HG02885 (cell line): ENCODE data around the gene MAPK10.
A peak's percentile ranks its signal among the peaks of the same experiment; 100 is the strongest.

Source experiments
- ATAC-seq: cut with Tn5 transposase; IDR thresholded peaks from one replicate; pipeline ENCODE4 v1.9.1; 2021; ENCODE audit warnings: mild to moderate bottlenecking; ENCODE audit not compliant: unreplicated experiment, poor library complexity

The MAPK10 gene

DNA sequence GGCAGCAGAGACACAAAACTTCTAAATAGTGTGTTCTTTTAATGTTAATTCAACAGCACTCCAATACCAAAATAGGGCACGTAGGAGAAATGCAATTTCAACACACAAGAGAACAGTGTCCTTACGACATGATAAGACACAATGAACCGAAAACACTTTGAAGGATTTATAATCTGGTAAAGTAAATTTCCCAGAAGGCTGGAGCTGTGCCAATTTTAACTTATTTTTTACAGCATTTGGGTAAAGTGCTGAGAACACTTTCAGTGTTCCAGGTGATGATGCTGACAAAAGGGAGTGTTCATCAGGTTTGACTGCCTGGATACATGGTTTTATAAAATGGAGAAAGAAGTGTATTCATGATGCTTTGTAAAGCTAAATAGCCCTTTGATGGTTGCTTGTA, 76.5 kb downstream of the MAPK10 start:
- ATAC-seq, result no peak

DNA sequence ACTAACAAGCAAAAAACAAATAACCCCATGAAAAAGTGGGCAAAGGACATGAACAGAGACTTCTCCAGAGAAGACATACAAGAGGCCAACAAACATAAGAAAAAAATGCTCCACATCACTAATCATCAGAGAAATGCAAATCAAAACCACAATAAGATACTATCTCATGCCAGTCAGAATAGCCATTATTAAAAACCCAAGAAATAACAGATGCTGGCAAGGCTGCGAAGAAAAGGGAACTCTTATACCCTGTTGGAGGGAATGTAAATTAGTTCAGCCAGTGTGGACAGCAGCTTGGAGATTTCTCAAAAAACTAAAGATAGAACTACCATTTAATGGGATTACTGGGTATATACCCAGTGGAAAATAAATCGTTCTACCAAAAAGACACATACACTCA, 79.6 kb downstream of the MAPK10 start:
- ATAC-seq, result no peak

- ATAC-seq, result no peak
Observed at GRCh38 chr4:86279293-86279960, 80.4 kb downstream of the MAPK10 start.

DNA sequence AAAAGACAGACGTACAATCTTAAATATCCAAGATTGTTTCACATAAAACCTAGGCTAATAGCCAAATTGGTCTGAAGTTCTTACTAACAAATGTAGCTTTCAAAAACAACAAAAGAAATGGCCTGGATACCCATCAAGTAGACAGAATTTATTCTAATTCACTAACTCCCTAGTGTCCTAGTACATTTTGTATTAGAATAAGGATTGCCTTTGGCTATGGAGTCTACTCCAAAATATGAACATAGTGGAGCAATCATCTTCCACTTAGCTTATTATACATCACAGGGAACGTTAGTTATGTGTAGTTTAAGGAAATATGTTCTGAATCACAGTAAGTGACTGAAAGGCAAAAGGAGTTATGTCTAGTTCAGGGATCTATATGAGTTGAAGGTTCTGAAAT, 81.7 kb downstream of the MAPK10 start:
- no peak for ATAC-seq

DNA sequence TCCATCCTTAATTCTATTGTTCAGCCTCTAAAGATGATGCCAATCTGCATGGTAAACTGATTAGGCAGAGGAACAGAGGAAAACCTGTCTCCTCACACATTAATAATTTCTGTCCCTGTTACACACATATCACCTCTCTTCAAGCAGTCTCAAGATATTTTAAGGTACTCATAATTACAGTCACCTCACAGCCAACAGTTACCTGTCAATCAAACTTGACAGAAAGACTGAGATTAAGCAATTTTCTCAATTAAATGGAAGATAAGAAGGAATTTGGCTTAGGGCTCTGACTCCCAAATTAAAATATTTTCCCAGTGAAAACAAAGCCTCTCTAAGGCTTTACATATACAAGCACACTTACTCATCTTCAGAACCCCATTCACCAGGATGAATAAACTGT, 85.2 kb downstream of the MAPK10 start:
- ATAC-seq, result no peak

DNA sequence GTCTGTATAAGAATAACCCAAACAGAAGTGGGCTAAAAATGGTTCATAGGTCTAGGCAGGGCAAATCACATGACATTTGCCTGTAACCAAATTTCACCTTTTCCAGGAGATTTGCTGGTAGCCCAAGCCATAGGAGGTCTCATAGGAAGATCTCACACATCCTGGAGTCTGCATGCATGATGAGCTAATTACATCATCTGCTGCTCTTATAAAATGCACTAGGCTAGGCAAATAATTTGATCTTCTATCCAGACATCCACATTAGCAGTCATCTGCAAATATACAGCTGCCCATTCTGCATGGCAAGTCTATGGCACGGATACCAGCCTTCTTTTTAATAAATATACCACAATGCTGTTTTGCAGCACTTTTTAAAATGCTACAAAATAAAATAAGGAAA, 87.2 kb downstream of the MAPK10 start:
- no peak for ATAC-seq

- no peak for ATAC-seq
Observed at GRCh38 chr4:86271057-86271456, 88.8 kb downstream of the MAPK10 start.

DNA sequence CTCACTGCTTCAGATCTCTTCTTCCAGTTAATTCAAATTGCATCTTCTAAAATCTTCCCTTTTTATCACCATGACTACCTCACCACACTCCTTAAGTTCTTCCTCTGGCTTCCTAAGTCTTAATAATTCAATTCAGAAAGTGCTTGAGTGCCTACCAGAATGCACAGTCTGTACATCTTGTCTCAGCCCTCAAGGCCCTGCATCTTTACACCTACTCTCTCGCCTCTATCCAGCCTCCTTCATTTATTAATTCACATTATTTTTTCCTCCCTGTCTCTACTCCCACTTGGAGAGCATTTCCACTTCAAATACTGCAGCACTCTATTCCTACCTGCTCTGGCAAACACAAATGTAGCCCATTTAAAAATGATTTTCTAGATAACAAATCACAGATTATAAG, 90.5 kb downstream of the MAPK10 start:
- no peak for ATAC-seq

DNA sequence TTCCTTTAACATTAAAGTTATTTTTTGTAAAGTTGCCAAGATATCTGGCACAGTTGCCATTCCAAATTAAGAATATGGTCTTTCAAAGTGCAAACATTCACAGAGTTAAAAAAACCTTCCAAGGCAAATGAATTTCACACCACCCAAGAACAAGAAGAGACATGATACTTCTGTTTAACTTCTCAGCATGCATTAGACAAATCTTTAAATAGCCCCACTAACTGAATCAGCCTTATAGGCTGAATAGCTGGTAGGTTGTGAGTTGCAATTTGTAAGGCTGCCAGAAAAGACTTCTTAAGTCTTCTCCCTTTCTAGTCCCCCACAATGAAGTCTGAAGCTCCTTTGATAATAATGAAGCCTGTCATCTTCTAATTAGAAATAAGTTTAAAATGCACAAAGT, 95.6 kb downstream of the MAPK10 start:
- ATAC-seq, result no peak

GRCh38 chr4:86261636-86262035, 98.2 kb downstream of the MAPK10 start:
- no peak for ATAC-seq

- ATAC-seq, result no peak
Observed at GRCh38 chr4:86256086-86256485, 103.8 kb downstream of the MAPK10 start.

GRCh38 chr4:86250619-86251018, 109.2 kb downstream of the MAPK10 start:
- ATAC-seq, result no peak

DNA sequence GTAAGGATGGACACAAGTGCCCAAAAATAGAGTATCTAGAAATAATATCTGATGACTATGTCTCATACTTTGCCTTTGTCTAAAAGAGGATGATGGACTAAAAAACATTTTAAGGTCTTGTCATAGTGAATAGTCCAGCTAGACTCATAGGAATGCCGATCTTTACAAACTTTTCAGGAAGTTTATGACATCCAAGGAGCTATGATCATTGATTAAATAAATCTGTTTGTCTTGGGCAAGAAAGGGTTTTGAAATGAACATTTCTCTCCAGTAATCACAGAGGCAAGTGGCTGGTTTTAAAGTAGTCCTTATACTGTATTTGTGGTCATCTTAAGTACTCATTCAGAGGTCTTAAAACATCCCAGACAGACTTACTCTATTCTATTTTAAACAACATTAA, 109.8 kb downstream of the MAPK10 start:
- ATAC-seq, result no peak

GRCh38 chr4:86249074-86249473, 110.8 kb downstream of the MAPK10 start:
- no peak for ATAC-seq

GRCh38 chr4:86247906-86248305, 111.9 kb downstream of the MAPK10 start:
- no peak for ATAC-seq

DNA sequence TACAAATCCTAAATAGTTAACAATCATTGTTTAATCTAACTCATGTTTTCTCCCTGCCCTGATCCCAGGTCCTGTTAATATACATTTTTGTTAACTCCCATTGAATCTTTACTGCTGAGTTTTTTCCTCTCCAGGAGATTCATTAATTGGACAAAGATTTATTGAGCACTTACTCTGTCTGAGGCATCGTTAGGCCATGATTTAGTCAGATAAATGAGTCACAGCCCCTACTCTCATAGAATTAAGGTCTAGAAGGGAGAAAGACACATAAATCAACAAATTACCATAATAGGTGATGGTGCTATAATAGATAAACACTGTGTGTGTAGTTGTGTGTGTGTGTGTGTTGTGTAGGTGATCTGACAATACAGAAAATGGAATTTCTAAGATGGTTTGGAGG, 112.5 kb downstream of the MAPK10 start:
- no peak for ATAC-seq

DNA sequence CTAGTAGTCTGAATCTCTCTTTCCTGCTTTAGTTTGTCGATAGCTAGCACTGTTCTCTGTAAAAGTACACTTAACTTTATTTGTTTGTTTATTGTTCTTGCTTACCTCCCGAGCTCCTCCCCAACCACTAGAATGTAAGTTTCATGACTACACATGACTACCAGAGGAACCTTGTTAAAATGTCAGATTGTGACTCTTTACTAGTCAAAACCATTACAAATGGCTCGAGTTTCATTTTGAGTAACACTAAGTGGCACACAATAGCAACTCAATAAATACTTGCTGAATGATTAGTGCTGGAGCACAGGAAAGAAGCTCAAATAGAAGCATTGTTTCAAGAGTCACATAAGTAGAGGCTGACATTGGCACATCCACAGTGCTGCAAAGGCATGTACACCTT, 116.1 kb downstream of the MAPK10 start:
- ATAC-seq, result peak; percentile 56

DNA sequence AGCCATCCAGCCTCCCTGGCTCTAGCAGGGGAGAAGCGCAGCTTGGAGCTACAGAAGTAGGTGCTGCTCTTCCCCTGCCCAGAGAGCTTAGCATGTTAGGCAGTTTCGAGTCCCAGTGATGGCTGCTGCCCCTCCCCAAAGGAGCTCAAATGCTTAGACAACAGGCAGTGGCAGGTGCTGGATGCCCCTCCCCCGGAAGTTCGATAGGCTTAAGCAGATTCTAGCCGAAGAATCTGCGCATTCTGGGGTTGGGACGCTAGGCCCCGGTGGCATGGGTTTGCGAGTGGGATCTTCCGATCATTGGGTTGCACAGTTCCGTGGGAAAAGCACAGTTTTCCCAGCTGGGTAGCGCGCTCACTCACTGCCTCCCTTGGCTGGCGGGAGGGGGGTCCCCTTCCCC, 117.2 kb downstream of the MAPK10 start:
- no peak for ATAC-seq

DNA sequence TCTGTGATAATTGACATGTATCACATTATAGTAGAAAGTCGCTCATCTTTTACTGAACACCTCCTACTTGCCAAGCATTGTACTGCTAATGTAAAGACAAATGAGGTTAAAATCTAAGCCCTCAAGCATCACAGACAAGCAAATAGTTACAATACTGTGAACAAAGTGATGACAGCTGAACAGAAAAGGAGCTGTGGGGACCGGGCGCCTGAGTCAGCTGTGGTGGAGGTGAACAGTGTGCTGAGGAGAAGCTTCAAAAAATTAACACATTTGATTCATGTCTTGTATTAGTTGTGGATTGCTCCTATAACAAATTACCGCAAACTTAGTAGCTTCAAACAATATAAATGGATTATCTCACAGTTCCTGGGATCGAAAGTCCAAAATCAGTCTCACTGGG, 124.3 kb downstream of the MAPK10 start:
- no peak for ATAC-seq

GRCh38 chr4:86233681-86234080, 126.2 kb downstream of the MAPK10 start:
- no peak for ATAC-seq

DNA sequence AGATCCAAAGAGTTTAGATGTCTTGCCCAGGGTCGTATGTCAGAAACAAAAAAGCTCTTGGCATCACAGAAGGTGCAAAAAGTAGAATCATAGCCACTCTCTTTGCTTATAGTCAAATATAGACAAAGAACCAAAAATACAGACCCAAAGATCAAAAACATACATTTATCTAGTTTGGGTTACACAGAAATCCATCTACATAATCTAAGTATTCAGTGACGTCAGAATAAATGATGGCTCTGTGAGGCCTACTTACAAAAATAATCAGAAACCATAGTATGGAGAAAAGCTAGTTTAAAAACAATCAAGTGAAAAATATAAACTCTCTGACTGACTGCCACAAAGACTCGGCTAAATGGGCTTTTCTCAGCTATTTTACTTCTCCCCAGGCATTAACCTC, 126.8 kb downstream of the MAPK10 start:
- no peak for ATAC-seq

- peak; percentile 83 for ATAC-seq
Observed at GRCh38 chr4:86223472-86223871, 136.4 kb downstream of the MAPK10 start.

GRCh38 chr4:86221002-86221401, 138.9 kb downstream of the MAPK10 start:
- ATAC-seq, result no peak
